Astrocyte (in vitro differentiated cells and primary cell): ENCODE results near the gene PLEKHM3. TPM values are rescaled to one million over a fixed set of nuclear protein-coding genes. Genes with fewer than 3 reads are reported as not detected.

Source experiments
- DNase-seq: peaks from one replicate; pipeline ENCODE4 v3.0.0-alpha.2; 2010; ENCODE audit warnings: low read depth
- FAIRE-seq: peaks from 2 replicates; lab custom pipeline; 2011; peaks lifted over from hg19 to GRCh38; lab: Jason Lieb, UNC
- H2AFZ ChIP-seq: 2 replicates; pipeline ENCODE4 v1.6.0; 2012; ENCODE audit warnings: low read depth, low read length, inconsistent platforms
- H3K27ac ChIP-seq: 2 replicates; pipeline ENCODE4 v1.5.1; 2011; ENCODE audit warnings: low read depth, low read length, inconsistent platforms
- H3K27me3 ChIP-seq: 2 replicates; pipeline ENCODE4 v1.6.0; 2011; ENCODE audit warnings: low read length, inconsistent platforms; ENCODE audit not compliant: insufficient read depth
- H3K36me3 ChIP-seq: 2 replicates; pipeline ENCODE4 v1.5.1; 2011; ENCODE audit warnings: low read length, inconsistent platforms; ENCODE audit not compliant: insufficient read depth
- H3K4me1 ChIP-seq: 2 replicates; pipeline ENCODE4 v1.5.1; 2011; ENCODE audit warnings: low read length, inconsistent platforms; ENCODE audit not compliant: insufficient read depth
- H3K4me2 ChIP-seq: 2 replicates; pipeline ENCODE4 v1.6.0; 2012; ENCODE audit warnings: low read length, inconsistent platforms
- H3K4me3 ChIP-seq: 2 replicates; pipeline ENCODE4 v1.5.1; 2011; ENCODE audit warnings: low read depth, mild to moderate bottlenecking, low read length, inconsistent platforms; ENCODE audit not compliant: insufficient read depth
- H3K79me2 ChIP-seq: 2 replicates; pipeline ENCODE4 v1.6.0; 2012; ENCODE audit warnings: mild to moderate bottlenecking, low read length, inconsistent platforms; ENCODE audit not compliant: insufficient read depth
- H3K9ac ChIP-seq: 2 replicates; pipeline ENCODE4 v1.6.0; 2012; ENCODE audit warnings: mild to moderate bottlenecking, low read length, inconsistent platforms
- H3K9me3 ChIP-seq: 2 replicates; pipeline ENCODE4 v1.5.1; 2012; ENCODE audit warnings: low read depth, mild to moderate bottlenecking, low read length, inconsistent platforms; ENCODE audit not compliant: insufficient read depth
- H4K20me1 ChIP-seq: 2 replicates; pipeline ENCODE4 v1.6.0; 2012; ENCODE audit warnings: low read length, inconsistent platforms; ENCODE audit not compliant: insufficient read depth
- H3K27ac Mint-ChIP-seq: one replicate; pipeline ENCODE4 v1.8.0; 2021; ENCODE audit warnings: mild to moderate bottlenecking, mixed read lengths; ENCODE audit not compliant: unreplicated experiment
- H3K27me3 Mint-ChIP-seq: one replicate; pipeline ENCODE4 v1.8.0; 2021; ENCODE audit warnings: low read depth, mixed read lengths; ENCODE audit not compliant: unreplicated experiment
- H3K36me3 Mint-ChIP-seq: one replicate; pipeline ENCODE4 v1.8.0; 2021; ENCODE audit warnings: low read depth, mixed read lengths; ENCODE audit not compliant: unreplicated experiment
- H3K4me1 Mint-ChIP-seq: one replicate; pipeline ENCODE4 v1.8.0; 2021; ENCODE audit warnings: low read depth, mixed read lengths; ENCODE audit not compliant: unreplicated experiment
- H3K4me3 Mint-ChIP-seq: one replicate; pipeline ENCODE4 v1.8.0; 2021; ENCODE audit warnings: mild to moderate bottlenecking, moderate library complexity, mixed read lengths; ENCODE audit not compliant: unreplicated experiment
- H3K9me3 Mint-ChIP-seq: one replicate; pipeline ENCODE4 v1.8.0; 2021; ENCODE audit warnings: mild to moderate bottlenecking, mixed read lengths; ENCODE audit not compliant: unreplicated experiment
- CTCF ChIP-seq: IDR thresholded peaks from 2 replicates; pipeline ENCODE4 v1.5.1; 2011; ENCODE audit warnings: low read depth, mild to moderate bottlenecking, inconsistent platforms, low read length, moderate library complexity; ENCODE audit not compliant: insufficient read depth
- EZH2 ChIP-seq: IDR thresholded peaks from 2 replicates; pipeline ENCODE4 v1.6.1; 2012; ENCODE audit warnings: mild to moderate bottlenecking, low read length, inconsistent platforms; ENCODE audit not compliant: insufficient read depth
- total RNA-seq: library from RNA; stranded (reverse); gene quantifications from 2 replicates; pipeline ENCODE4 v1.2.1, GENCODE V29; 2021

The PLEKHM3 gene
- total RNA-seq, 1 donor from 2014 or later, result 9.1 TPM

- TF ChIP-seq CTCF (no peak), EZH2 (no peak)
- Histone ChIP-seq H3K27ac (no peak overlapping the region), H4K20me1 (no peaks in the 10 kb centered on the region), H3K36me3 (no peaks in the 10 kb centered on the region), H3K79me2 (no peaks in the 10 kb centered on the region), H3K9me3 (no peaks in the 10 kb centered on the region), H3K4me3 (no peak overlapping the region), H3K4me2 (no peak overlapping the region), H2AFZ (no peak overlapping the region), H3K4me1 (no peaks in the 10 kb centered on the region), H3K27me3 (no peaks in the 10 kb centered on the region), H3K9ac (no peak overlapping the region)
- FAIRE-seq (no peak), DNase-seq (no peak)
- Mint-ChIP-seq H3K4me1 (no peaks in the 10 kb centered on the region), H3K27me3 (no peaks in the 10 kb centered on the region), H3K4me3 (no peak overlapping the region), H3K36me3 (peaks cover 8% of the 10 kb centered on the region), H3K9me3 (no peaks in the 10 kb centered on the region), H3K27ac (no peak overlapping the region)
Observed at GRCh38 chr2:207978177-207978948, 47.0 kb downstream of the PLEKHM3 start.

DNA sequence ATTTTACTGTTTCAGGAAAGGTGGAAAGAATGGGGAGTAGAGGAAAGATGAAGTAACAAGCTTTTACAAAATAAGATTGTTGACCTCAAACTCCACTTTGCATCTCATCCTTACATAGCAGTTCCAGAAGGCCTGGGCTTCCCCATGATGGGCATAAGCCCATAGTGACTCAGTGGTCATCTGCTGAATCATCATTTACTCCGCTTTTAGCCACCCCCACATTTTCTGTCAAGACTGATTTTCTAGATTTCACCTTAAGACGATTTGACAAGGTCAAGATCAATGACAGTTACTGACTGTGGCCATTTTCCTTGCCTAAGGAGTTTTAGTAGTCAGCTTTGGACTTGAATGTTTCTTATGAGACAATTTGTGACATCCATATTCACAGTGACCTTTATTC lies 49.4 kb downstream of the PLEKHM3 start:
- Histone ChIP-seq H3K27me3 (no peaks in the 10 kb centered on the region), H3K9me3 (no peaks in the 10 kb centered on the region), H3K9ac (no peak overlapping the region), H4K20me1 (no peaks in the 10 kb centered on the region), H3K4me2 (no peak overlapping the region), H3K4me3 (no peak overlapping the region), H3K79me2 (no peaks in the 10 kb centered on the region), H3K27ac (no peak overlapping the region), H3K36me3 (no peaks in the 10 kb centered on the region), H3K4me1 (no peaks in the 10 kb centered on the region), H2AFZ (no peak overlapping the region)
- TF ChIP-seq CTCF, result no peak
- no peak for TF ChIP-seq EZH2
- FAIRE-seq (no peak), DNase-seq (no peak)
- Mint-ChIP-seq H3K9me3 (no peaks in the 10 kb centered on the region), H3K4me3 (no peak overlapping the region), H3K4me1 (no peaks in the 10 kb centered on the region), H3K36me3 (peaks cover 8% of the 10 kb centered on the region), H3K27me3 (no peaks in the 10 kb centered on the region), H3K27ac (no peak overlapping the region)

- no peak for TF ChIP-seq CTCF
- TF ChIP-seq EZH2, result no peak
- Histone ChIP-seq H3K9ac (no peak overlapping the region), H3K4me3 (no peak overlapping the region), H3K79me2 (no peaks in the 10 kb centered on the region), H3K4me1 (no peaks in the 10 kb centered on the region), H3K4me2 (no peak overlapping the region), H3K36me3 (no peaks in the 10 kb centered on the region), H3K27me3 (no peaks in the 10 kb centered on the region), H3K9me3 (no peaks in the 10 kb centered on the region), H3K27ac (no peak overlapping the region), H4K20me1 (no peaks in the 10 kb centered on the region), H2AFZ (no peak overlapping the region)
- DNase-seq (no peak), FAIRE-seq (no peak)
- H3K4me1 Mint-ChIP-seq, result peaks cover 5% of the 10 kb centered on the region
- H3K4me3 Mint-ChIP-seq, result no peak overlapping the region
- no peaks in the 10 kb centered on the region for H3K27me3 Mint-ChIP-seq
- H3K27ac Mint-ChIP-seq, result no peak overlapping the region
- peaks cover 8% of the 10 kb centered on the region for H3K36me3 Mint-ChIP-seq
- no peaks in the 10 kb centered on the region for H3K9me3 Mint-ChIP-seq
Observed at GRCh38 chr2:207974216-207974605, 51.1 kb downstream of the PLEKHM3 start.
